AG09319 (cell line): ENCODE data around the gene RHOBTB1.

ENCODE experiments used
- DNase-seq: peaks from one replicate; pipeline ENCODE4 v3.0.0-alpha.2; 2010; ENCODE audit warnings: low read depth; ENCODE audit errors: extremely low read depth
- TF ChIP-seq, protein P1 (sequence below): IDR thresholded peaks from 2 replicates; pipeline ENCODE4 v1.5.1; 2011; ENCODE audit warnings: low read depth, mild to moderate bottlenecking, inconsistent platforms, low read length, moderate library complexity

Gene RHOBTB1

DNA sequence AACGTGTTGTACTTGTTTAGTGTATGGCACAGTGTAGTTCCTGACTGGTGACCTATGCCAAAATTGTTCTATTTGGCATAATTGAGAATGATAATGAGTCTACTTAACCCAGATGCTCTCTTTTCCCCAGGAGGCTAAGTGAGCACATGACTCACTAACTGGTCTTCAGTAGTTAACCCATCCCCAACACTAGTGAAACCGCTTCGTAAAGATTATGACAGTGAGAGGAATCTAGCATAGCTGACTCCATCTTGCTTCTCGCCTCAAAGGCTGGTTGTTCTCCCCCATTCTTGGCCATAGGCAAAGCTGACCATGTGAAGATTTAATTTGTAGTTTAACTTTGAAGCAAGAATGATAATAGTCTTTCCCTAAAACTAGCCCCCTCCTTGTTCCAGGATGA lies 118.5 kb downstream of the RHOBTB1 start:
- no peak for DNase-seq
- TF ChIP-seq, protein P1, sequence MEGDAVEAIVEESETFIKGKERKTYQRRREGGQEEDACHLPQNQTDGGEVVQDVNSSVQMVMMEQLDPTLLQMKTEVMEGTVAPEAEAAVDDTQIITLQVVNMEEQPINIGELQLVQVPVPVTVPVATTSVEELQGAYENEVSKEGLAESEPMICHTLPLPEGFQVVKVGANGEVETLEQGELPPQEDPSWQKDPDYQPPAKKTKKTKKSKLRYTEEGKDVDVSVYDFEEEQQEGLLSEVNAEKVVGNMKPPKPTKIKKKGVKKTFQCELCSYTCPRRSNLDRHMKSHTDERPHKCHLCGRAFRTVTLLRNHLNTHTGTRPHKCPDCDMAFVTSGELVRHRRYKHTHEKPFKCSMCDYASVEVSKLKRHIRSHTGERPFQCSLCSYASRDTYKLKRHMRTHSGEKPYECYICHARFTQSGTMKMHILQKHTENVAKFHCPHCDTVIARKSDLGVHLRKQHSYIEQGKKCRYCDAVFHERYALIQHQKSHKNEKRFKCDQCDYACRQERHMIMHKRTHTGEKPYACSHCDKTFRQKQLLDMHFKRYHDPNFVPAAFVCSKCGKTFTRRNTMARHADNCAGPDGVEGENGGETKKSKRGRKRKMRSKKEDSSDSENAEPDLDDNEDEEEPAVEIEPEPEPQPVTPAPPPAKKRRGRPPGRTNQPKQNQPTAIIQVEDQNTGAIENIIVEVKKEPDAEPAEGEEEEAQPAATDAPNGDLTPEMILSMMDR: no peak

DNA sequence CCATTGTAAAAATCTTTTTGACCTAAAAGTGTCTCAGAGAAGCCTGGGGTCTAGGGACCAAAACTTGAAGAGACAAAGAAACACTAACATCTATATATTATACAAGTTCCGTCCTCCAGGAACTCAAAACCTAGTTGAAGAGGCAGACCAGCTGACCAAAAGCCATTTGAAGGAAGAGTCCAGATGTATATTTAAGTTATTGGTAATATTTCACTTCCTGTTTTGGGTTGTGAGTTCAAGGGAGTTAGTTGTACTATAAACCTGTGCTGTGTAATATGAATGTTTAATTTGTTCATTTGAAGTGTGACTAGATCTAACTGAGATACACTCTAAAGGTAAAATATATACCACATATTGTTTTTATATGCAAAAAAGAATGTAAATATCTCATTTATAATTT lies 120.7 kb downstream of the RHOBTB1 start:
- no peak for DNase-seq
- TF ChIP-seq, protein P1: no peak

GRCh38 chr10:60822809-60823208 lies 121.2 kb downstream of the RHOBTB1 start:
- TF ChIP-seq, protein P1: no peak
- no peak for DNase-seq

- TF ChIP-seq, protein P1: no peak
- DNase-seq: no peak
Observed at GRCh38 chr10:60821656-60822055, 122.3 kb downstream of the RHOBTB1 start.

DNA sequence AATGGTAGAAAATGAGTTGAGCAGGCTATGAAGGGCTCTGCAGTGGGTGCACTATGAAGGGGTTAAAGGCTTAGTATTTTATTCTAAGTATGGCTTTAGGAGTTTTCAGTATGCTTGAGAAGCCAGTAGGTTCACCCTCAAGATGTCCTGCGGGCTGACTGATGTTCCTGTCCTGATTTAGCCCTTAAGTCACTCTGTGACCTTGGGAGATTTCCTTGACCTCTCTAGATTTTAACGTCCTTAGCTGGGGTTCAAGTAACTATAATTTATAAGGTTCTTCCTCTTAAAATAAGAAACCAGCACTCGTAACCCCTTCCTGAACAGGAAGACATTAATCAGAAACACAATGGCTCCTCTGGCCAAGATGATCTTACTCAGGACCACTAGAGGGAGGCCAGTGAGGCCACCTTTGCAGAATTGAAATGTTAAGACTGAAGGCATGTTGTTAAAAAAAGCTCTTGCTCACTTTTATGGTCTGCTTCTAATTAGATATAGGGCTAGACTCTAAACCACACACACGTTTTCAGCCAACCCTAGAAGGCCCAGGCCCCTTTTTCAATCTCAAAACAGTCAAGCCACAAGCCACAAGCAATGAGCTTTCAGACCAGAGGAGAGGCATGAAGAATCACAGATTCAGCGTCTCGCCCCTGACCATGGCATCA lies 123.8 kb downstream of the RHOBTB1 start:
- DNase-seq: peak; percentile 50

More for the DNA sequence above, 123.8 kb downstream of the RHOBTB1 start:
- TF ChIP-seq, protein P1: peak; percentile 65
